NCI-H524 treated with DMSO at 0.1 percent for 48 hours (cell line): ENCODE measurements around the gene ARPC2.
"Not testable (repeated sequence)": the region's sequence is repeated elsewhere in the genome, so short reads cannot be mapped to it uniquely, and the experiment has no call there.

Source experiments
- DNase-seq: peaks from one replicate; lab custom pipeline; 2025; lab: John Stamatoyannopoulos, UW

Gene ARPC2

DNA sequence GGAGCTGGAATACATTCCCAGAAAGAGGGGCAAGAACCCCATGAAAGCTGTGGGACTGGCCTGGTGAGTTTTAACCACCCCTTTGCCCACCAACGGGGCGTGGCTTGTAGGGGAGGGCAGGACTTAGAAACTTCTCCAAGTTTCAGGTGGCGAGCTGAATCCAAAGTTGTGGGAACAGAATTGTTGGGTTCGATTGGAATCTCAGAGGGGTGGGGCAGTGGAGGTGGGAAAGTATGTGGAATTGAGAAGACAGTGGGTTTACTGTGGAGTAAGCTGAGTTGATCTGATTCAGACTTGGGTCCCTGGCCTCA, 54.5 kb downstream of the ARPC2 start:
- DNase-seq: no peak

DNA sequence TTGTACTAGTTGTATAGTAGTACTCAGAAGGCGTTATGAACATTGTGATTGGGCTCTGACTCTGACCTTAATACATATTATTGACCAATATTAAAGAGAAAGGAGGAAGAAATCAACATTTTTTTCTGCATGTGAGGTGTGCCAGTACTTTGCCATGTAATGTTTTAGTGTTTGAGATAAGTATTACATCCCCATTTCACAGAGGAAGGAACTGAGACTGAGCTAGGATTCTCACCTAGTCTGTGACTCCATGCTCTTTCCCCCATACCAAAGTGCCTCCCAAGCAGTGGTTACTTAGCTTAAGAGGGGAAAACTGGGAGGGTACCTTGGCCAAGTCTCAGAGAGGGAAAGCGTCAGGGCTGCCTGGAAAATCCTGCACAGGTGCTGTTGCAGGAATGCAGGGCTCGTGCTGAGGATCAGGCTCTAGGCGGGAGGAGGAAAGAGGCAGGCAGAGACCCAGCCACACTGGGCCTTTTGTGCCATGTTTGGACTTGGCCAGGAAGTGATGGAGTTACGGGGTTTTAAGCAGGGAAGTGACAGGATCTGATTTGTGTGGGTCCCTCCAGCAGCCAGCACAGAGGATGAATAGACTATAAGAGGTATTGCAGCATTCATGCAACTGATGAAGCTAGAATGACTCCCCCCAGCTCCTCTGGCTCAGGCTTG, 55.0 kb downstream of the ARPC2 start:
- DNase-seq: no peak

DNA sequence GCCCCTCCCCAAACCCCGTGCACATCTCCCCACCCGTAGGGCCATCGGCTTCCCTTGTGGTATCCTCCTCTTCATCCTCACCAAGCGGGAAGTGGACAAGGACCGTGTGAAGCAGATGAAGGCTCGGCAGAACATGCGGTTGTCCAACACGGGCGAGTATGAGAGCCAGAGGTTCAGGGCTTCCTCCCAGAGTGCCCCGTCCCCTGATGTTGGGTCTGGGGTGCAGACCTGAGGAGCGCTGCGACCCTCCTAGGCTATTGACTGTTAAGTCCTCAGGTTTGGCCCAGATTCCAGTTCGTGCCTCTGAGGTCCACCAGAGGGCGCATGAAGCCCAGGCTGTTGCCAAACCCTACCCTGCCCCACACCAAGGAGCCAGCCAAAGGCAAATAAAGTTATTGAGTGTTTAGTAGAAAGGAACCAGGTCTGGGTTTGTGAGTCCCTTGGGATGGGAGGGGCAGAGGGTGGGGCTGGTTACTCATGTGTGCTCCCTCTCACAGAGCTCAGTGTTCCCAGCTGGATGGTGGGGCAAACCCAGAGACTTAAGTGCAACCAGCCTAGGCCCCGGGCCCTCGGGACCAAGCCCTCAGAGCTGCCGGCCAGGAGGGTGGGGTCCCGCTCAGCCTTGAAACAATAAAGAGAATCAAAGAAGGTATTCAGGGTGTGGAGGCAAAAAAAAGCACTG, 55.7 kb downstream of the ARPC2 start:
- no peak for DNase-seq

DNA sequence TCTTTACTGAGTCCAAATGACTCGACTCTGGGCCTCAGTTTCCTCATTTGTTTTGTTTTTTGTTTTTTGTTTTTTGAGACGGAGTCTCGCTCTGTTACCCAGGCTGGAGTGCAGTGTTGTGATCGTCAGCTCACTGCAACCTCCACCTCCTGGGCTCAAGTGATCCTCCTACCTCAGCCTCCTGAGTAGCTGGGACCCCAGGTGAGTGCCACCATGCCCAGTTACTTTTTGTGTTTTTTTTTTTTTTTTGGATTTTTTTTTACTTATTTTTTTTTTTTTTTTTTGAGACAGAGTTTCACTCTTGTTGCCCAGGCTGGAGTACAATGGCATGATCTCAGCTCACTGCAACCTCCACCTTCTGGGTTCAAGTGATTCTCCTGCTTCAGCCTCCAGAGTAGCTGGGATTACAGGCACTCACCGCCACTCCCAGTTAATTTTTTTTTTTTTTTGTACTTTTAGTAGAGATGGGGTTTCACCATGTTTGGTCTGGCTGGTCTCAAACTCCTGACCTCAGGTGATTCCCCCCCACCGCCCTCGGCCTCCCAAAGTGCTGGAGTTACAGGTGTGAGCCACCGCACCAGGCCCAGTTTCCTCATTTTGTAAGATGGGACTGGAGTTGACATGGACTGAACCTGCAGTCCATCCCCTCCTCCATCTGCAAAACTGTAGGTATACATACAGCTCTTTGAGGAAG, 56.4 kb downstream of the ARPC2 start:
- DNase-seq: not testable (repeated sequence)

DNA sequence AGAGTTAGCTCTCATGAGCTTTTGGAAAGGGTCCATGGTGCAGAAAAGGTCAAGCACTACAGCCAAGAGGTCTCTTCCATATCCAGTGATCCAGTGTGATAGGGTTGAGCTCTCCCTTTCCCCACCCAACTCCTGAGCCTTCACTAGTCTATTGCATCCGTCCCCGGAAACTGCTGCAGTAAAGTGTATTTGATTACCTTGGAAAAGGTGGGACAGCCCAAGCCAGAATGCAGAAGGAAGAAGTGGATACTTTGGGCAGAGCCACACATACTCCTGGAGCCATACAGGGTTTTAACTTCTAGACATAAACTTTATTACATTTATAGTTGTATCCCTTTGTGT, 56.9 kb downstream of the ARPC2 start:
- DNase-seq: no peak

DNA sequence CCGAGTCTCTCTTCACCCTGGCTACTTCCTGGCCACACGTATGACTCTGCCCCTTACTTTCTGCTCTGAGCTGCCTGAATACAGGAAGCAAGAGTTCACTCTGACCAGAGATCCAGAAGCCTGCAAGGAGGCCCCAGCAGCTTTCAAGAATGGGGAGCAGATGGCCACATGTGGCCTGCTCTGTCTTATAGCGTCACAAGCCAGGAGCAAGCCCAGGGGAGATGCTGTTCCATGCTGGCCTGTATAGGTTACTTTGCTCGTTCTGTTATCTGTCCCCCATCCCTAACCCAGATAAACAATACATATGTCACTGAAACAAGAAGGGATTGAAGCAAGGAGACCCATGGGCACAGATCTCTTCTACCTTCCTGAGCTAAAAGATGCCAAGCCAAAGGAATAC, 57.6 kb downstream of the ARPC2 start:
- no peak for DNase-seq

DNA sequence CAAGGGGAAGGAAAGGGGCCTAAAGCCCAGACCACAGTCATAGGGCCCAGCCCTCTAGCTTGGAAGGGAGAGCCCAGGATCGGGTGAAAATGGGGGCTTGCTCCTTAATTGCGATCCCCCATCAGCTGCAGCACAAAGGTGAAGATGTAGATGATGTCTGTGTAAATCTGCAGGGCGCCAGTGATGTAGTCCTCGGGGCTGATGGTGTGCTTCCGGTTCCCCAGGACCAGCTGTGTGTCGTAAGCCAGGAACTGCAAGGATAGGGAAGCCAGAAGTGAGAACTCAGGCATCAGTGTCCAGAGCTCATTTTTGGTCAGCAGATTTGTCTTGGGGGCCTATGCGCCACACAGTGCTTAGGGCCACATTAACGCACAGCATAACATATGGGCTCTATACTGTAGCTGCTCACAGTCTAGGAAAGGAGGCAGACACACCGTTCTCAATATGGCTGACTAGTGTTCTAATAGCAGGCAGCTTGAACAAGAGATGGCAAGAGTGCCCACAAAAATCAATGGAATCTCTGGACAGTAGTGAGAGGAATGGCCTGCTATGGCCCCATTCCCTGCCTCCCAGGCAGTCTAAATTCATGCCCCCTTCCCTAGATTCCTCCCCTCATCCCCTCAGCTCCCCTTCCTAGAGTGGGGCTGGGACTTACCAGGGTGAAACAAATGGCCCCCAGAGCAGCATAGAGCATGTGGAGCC, 58.5 kb downstream of the ARPC2 start:
- no peak for DNase-seq

DNA sequence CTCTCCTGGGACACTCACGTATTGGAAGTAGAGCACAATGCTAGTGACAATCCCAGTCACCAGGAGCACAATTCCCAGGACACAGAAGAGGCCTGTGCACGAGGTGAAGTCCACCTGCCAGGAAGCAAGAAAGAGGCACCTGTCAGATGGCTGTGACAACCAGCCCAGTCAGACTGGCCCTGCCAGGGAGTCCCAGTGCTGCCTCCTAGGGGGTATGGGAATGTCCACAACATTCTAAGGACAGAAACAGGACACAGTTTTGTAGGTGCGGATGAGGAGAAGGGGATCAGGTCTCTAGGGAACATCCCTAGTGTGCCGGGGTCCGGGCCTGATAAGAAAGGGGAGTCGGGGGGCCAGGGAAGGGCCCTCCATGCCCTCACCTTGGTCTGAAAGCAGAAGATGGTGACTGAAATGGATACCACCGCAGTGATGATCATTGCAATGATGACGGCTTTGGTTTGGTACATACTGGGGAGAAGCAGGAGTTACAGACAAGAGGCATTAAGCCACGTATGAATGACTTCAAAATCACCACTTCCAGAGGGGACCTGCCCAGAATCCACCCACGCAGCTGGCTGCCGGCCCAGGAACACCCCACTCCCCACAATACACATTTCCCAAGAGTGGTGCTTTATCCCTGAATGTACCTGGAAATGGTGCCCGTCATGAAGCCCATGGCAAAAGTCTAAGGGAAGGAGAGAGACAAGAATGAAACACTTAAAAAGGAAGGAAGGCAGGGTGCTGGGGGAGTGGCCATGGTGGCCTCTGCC, 60.2 kb downstream of the ARPC2 start:
- DNase-seq: no peak

DNA sequence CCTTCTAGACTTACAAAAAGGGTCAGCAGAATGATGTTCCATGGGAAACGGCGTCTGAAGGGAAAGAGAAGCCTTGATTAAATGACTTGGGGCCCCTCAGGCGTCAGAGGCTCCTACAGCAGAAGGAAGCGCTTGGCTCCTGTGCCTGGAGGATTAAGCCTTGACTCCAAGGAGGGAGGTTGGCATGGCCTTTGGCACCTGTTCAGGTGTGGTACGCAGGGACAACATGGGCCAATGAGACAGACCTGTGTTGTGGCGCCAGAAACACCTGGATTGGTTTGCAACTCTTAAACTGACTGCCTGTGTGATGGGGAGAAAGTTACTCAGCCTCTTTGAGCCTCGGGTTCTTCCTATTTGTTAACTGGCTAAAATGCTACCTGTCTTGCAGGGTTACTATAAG, 60.9 kb downstream of the ARPC2 start:
- no peak for DNase-seq

DNA sequence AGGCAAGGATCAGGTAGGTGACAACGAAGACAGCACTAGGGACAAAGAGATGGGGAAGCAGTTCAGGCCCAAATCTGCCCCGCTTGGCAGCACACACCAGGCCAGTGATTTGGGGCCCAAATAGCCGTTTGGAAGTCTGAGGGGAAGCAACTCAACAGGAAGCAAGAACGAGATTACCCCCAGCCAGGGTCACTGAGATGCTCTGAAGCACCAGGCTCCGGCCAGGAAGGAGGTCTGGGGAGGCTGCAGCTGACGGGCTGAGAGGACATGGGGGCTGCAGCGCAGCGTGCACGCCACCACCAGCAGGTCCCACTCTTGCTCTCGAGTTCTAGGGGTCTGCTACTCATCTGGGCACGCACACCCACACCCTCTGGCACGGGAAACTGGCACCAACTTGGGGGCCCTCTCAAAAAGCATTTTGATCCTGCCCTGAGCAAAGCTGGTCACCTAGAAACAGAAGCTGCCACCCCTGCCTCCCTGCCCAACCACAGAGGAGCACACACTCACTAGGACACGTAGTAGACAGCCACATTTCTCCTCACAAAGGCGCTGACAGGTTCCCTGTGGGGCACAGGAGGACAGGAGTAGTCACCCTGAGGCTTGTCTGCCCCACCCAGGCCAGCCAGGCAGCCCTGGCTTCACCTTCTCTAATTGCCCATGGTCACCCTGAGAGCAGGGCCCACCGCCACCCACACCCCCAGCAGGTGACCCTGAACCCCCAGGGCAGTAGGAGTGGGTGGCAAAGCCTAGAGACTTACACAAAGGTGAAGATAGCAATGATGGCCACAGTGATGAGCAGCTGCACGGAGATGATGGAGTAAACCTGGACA, 61.8 kb downstream of the ARPC2 start:
- no peak for DNase-seq

DNA sequence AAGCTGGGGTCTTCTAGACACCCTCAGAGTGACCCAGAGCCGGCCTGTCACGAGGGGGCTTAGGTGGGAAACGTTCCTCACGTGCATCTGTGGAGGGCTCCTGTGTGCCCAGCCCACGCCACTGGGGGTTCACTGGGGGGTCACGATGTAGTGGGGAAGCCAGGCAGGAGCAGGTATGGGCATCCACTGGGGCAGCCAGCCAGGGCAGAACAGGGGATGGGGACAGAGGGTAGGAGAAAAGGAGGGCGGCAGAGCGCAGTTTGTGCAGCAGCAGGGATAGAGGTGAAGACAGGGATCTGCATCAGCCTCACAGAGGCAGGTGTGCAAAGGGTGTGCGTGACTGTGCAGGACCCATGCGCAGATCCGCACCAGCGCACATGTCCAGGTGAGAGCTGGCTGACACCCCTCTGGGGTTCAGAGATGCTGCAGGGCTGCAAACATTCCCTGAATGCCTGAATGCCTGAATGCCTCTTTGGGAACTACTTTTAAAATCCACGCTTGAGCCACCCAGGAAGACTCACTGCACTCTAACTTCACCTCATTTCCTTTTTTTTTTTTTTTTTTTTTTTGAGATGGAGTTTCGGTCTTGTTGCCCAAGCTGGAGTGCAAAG, 63.4 kb downstream of the ARPC2 start:
- no peak for DNase-seq

DNA sequence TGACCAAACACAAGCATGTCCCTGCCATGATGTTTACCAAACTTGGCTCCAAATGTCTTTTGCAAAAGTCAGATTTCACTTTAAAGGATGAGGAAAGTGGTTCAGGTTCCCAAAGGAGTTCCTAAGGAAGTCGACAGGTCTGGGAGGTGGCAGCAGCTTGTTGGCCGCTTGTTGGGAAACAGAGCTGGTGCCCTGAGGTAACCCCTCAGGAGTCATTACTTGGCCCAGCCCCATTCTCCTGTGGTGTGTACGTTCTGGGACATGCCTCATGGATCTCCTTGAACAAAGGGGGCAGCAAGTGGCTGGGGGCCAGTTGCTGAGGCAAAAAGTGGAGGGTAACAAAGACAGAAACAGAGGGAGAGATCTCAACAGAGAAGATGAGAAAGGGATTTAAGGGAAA, 64.5 kb downstream of the ARPC2 start:
- DNase-seq: no peak

DNA sequence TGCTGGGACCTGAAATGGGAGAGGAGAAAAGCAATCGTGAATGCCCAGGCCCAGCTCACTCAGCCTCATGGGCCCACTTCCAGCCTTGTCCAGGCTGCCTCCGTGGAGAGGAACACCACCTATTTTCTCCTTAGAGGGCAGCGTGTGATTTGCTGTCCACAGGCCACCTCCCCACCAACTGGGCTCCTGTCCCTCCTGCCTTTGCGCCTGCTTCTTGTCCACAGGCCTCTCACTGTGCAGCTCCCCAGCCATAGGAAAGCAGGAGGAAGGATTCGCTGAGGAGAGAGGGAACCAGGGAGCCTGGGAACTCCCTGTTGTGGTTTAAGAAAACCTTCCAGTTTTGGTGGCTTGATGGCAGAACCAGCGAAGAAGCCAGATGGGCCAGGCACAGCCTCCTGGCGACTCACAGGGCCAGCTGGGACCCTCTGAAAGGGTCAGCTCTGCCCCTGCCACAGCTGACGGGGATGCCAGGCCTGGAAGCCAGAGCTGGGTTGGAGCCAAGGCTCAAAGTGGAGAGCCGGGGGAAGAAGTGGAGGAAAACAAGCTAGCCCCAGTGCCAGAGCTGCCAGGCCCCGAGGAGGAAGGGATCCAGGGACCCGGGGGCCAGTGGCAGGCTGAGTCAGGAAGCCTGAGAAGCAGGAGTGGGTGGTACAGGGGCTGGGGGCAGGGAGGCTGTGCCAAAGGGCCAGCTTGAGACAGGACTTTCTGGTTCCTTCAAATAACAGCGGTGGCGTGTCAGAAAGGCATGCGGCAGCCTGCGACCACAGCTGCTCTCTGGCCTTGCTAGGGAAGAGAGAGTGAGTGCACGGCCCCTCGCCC, 65.4 kb downstream of the ARPC2 start:
- no peak for DNase-seq

DNA sequence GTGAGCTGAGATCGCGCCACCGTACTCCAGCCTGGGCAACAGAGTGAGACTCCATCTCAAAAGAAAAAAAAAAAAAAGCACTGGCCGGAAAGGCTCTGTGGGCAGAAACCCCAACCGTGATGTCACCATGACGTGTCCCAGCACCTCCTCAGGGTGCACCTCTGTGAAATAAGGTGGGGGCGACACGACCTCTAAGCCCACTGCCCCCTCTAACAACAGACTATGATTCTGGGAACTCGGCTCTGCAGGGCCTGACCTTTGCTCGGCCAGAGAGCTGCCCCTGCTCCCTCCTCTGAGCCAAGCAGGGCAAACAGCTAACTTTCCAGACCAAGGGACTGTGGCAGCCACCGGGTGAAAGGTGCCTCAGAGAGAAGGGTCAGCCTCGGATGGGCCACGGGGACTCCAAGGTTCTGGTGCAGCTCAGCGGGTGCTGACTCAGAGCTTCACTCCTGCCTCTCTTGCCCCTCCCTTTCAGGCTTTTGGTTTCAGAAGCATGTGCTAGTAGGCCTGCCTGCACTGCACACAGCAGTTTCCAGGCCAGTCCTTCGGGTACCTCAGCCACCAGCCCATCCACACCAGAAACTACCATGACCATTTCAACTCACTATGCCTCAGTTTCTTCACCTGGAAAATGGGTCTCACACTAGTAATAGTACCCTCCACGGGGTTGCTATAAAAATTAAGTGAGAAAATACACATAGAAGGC, 67.3 kb downstream of the ARPC2 start:
- DNase-seq: no peak

DNA sequence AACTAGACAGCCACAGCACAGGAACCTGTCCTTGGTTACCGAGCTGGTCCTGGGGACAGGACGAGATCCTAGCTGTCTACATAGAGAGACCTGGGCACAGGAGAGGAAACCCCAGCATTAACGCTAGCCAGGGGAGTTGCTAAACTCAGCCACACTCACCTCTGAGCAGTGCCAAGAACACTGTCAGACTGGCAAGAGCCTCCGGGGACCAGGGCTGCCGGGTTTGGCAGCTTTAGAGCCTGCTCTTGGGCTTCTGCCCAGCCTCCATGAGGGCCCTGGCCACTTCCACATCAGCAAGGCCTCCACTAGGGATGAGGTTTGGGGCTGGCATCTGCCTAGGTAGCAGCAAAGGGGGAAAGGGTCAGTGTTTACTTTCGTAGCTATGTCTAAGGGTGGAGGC, 68.6 kb downstream of the ARPC2 start:
- DNase-seq: no peak

DNA sequence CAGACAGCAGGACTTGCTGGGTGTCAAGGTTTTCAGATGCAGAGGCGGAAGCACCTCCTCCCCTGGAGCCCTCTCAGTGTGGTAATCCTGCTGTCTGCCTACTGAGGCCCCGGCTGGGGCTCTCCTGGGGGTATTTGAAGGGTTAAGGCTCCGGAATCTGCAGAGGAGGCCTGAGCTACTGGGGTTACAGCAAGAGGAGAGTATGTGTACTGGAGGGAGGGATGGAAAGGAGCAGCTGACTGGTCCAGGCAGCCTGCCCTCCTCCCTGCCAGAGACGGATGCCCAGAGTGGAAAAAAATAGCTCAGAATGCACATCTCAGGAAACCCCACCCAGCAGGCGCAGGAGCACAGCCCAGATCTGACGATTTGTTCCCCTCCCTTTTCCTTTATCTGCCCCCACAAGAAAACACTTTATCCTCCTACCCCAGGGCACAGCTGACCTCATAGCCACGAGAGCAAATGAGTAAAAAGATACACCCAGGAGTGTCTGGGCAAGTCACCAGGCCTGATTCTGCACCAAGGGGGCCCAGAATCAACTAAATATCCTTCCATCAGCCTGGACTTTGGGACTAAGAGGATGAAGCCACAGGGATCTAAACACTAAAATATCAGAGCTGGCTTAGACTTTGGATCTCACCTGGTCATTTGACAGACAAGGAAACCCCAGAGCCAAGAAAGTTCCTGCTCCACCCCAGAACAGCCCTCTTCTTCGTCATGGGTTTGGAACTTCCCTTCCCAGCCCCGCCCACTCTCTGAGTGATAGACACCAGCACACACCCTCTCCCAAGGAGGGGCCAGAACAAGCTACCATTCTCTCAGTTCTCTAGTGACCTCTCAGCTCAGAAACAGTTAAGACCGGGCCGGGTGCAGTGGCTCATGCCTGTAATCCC, 69.8 kb downstream of the ARPC2 start:
- DNase-seq: no peak

DNA sequence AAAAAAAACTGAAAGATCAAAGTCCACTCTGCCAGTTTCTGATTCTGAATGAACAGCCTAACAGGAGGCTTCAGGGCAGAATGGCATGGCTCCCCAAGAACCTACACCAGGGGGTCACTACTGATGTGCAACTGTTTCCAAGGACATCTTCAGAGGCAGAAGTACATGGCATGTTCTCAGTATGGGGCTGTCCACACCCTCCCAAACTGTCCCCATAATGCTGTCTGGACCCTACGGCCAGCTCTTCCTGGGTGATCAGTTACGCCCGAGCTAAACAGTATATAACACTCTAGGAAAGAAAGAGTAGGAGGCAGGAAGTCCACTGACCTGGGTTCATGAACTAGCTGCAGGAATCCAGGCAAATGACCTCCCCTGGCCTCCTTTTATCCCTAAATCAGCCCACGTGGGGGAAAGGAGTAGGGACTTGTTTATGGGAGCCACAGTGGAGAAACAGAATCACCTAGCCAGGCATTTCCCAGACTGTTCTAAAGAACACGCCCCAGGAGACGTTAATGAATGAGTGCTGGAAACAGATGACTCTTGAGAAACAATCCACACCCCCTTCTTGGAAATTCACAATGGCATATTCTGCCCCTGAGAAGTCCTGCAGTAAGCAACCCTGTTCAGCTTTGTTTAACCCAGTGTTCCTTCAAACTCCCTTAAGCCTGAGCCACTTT, 72.8 kb downstream of the ARPC2 start:
- no peak for DNase-seq
